ENCODE measurements around the gene SEMA6A. TPM values are rescaled to one million over a fixed set of nuclear protein-coding genes. Genes with fewer than 3 reads are reported as not detected.
"Not testable (repeated sequence)": the region's sequence is repeated elsewhere in the genome, so short reads cannot be mapped to it uniquely, and the experiment has no call there.

The SEMA6A gene
- polyA plus RNA-seq, 3 donors = 4.2 to 6.0 (median 5.8) TPM

- 43 to 86% (median 54%) methylated on average over 3 of the region's 3 CpGs for WGBS, 3 donors
- no peak overlapping the region for H3K27ac ChIP-seq (ENCODE audit: low read depth, low read length)
These were observed 13.0 kb downstream of the SEMA6A start for GRCh38 chr5:116561658-116562057.

DNA sequence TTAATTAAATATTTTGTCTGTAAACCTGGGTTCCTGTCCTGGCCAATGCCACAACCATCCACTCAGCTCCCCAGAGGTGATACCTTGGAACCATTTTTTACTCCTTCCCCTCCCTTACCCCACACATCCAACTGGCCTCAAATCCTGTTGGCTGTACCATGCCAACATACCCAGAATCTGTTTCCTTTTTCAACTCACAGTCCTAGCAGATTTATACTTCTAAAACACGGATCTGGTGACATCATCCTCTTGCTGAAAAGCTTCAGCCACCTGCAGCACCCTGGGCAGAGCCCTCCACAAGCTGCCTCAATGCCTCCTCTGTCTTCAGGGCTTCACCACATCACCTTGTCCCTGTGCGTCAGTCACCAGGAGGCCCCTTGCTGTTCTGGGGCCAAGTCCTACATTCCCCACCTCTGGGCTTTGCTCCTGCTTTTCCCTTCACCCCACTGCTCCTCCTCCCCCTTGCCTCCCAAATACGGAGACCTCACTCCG lies 14.9 kb downstream of the SEMA6A start:
- 83 to 87% (median 85%) methylated on average over 4 of the region's 4 CpGs for WGBS, 3 donors
- H3K27ac ChIP-seq (ENCODE audit: low read depth, low read length) = no peak overlapping the region

- 69 to 83% (median 72%) methylated on average over 16 of the region's 16 CpGs for WGBS, 3 donors
These were observed 15.4 kb downstream of the SEMA6A start for GRCh38 chr5:116559239-116559638.

DNA sequence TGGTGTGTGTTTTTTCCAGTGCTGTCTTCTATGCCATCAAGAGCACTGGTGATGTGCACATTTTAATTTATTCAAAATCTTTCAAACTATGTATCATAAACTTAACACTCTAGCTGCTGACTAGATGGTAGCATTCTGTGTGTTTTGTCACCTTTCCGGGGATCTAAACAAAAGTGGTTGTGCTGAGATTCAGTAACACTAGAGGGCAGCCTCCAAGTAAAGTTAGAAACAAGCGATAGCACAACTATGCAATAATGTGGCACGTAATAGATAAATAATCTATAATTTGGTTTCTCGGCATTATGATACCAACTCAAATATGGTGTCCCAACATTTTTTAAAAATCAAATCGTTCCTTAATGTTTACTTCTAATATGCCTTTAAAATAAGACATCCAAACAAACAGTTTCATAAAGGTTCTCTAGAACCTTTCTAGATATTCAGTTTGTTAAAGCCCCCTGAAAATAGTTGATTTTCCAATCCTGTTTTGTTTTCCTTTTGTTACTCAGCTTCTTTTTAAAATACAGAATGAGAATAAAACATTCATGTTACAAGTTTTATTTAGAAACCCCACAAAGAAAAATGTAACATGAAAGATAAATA lies 16.9 kb downstream of the SEMA6A start:
- 24 to 52% (median 45%) methylated on average over 5 of the region's 5 CpGs for WGBS, 3 donors
- H3K27ac ChIP-seq (ENCODE audit: low read depth, low read length) = no peak overlapping the region

More at GRCh38 chr5:116559239-116559638, 15.4 kb downstream of the SEMA6A start:
- no peak overlapping the region for H3K27ac ChIP-seq (ENCODE audit: low read depth, low read length)

DNA sequence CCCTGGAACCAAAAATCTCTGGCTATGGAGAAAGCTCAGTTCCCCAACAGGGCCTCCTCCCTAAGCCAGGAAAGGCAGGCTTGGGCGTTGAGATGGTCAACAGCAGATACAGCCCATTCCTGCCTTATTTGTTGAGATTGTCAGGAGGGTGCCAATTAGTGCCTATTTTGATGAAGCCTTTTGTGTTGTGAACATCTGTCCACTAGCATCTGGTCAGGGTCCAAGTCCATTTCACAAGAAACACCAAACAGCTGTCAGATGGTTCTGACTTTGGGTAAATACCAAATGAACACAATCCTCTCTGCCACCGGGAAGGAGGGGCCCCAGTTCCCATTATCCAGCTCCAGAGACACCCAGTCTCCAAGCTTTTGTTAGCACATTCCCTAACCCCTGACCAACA lies 19.9 kb downstream of the SEMA6A start:
- no peak overlapping the region for H3K27ac ChIP-seq (ENCODE audit: low read depth, low read length)
- WGBS, 3 donors = 60 to 80% (median 63%) methylated on average over 2 of the region's 2 CpGs

- 77 to 94% (median 94%) methylated on average over 4 of the region's 4 CpGs for whole genome bisulfite sequencing, 3 donors
These were observed 21.3 kb downstream of the SEMA6A start for GRCh38 chr5:116553366-116553765.

DNA sequence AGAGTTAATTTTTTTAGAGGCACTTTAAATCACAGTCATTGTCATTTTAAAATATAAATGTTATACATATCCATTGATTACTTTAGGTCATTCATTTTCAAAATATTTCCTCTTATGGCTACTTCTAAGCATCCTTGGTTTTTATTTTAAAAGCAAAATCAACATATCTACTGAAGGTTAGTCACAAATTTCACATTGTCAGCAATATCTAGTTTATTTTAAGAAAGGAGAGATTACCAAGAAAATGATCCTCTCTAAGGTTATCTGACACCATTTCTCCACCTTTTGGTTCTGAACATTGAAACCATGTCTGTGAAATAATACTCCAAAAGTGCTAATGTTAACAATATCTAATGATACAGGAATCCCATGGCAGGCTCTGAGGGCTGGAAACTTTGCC lies 24.5 kb downstream of the SEMA6A start:
- H3K27ac ChIP-seq (ENCODE audit: low read depth, low read length) = no peak overlapping the region

More at GRCh38 chr5:116553366-116553765, 21.3 kb downstream of the SEMA6A start:
- no peak overlapping the region for H3K27ac ChIP-seq (ENCODE audit: low read depth, low read length)

GRCh38 chr5:116546743-116547124 lies 27.9 kb downstream of the SEMA6A start:
- H3K27ac ChIP-seq (ENCODE audit: low read depth, low read length) = no peak overlapping the region
- 79 to 94% (median 91%) methylated on average over 1 of the region's 1 CpG for WGBS, 3 donors

DNA sequence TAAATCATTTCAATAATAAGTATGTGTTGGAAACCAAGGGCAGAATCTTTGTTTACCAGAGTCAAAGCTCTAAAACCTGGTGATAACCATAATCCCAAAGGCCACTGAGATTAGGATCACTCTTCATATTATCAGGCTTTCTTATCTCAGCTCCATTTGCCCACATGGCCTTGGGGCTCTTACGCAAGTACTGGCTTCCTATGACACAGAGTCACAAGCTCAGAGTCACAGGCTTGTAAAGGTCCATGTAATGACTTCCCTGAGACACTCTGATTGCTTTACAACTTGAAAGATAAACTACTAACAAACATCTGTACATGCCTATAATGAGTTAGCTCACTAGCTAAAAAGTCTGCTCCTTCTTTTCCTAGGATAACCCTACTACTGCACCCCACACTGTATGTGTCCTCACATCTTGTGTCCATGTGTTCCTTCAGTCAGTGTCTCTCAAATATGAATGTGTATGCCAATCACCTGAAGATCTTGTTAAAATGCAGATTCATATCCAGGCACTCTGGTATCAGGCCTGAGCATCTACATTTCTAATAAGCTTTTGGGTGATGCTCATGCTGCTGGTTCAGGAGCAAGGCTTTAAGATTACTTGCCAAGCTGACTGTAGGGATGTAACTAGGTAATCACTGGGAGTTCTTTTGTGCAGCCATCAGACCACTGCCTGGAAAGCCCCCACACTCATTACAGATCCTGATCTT lies 28.4 kb downstream of the SEMA6A start:
- 91 to 98% (median 92%) methylated on average over 1 of the region's 1 CpG for WGBS, 3 donors

GRCh38 chr5:116545465-116545864 lies 29.2 kb downstream of the SEMA6A start:
- WGBS, 3 donors = 97 to 99% (median 98%) methylated on average over 6 of the region's 6 CpGs

More for the DNA sequence above, 28.4 kb downstream of the SEMA6A start:
- H3K27ac ChIP-seq (ENCODE audit: low read depth, low read length) = no peak overlapping the region

DNA sequence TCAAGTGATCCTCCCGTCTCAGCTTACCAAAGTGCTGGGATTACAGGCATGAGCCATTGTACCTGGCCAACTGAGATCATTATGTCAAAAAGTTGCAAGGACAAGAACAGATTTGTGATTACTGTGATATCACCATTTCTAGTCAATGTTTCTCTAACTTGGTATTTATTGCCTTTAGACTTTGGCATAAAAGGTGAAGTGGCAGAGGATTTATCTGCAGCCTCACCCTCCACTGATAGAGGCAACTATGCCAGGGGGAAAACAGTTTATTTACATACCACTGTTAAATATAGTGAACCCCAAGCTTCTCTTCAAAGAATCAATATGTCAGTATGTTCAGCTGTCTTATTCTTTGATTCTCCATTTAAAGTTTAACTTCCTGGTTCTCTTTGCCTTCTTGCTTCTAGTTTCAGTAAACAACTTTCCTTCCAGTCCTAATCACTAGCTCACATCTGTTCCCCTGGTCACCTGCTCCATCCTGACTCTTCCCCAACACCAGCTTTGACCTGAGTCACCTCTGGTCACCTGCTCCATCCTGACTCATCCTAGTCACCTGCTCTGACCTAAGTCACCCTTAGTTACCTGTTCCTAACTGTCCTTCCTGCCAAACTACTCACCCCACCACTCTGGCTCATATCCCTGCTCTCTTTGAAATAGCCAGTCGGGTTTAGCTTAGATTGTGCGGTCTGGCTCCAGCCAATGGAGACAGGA lies 29.9 kb downstream of the SEMA6A start:
- 57 to 98% (median 94%) methylated on average over 3 of the region's 3 CpGs for WGBS, 3 donors
- H3K27ac ChIP-seq (ENCODE audit: low read depth, low read length) = no peak overlapping the region

More at GRCh38 chr5:116545465-116545864, 29.2 kb downstream of the SEMA6A start:
- H3K27ac ChIP-seq (ENCODE audit: low read depth, low read length) = not testable (repeated sequence)

- WGBS, 3 donors = 19 to 59% (median 46%) methylated on average over 3 of the region's 3 CpGs
- H3K27ac ChIP-seq (ENCODE audit: low read depth, low read length) = no peak overlapping the region
These were observed 31.1 kb downstream of the SEMA6A start for GRCh38 chr5:116543501-116543900.

DNA sequence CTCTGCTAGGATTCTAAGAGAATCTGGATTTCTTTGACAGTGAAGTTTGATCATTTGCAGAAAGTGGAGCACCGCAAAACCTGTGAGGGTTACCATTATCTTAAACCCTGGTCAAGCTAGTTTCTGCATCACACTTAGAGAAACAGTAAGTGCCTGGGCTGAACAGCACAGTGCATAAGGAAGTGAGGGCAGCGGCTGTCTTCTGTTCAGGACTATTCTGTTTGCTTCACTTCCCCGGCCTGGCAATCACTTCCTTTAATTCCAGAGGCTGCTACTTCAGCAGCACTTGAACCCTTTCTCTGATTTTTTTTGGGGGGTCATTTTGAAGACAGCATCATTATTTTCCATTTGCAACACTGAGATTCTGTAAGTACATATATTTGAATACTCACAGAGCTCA lies 32.0 kb downstream of the SEMA6A start:
- 66 to 79% (median 77%) methylated on average over 3 of the region's 3 CpGs for WGBS, 3 donors
- H3K27ac ChIP-seq (ENCODE audit: low read depth, low read length) = no peak overlapping the region

DNA sequence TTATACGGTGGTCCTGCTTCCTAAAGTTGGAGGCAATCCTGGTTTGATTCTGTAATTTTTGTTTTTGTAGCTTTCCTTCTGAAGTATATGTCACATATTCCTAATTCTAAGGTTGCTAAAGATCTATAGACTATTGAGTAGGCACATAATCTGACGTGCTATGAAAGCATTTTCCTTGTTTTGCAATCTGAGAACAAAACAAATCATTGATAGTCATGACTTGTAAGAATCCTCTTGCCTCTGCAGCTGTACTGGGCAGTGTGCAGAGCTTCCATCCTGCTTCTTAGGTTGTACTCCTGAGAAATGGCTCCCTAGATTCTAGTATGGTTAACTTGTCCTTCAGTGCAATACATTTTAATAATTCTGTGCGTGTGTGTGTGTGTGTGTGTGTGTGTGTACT lies 35.4 kb downstream of the SEMA6A start:
- no peak overlapping the region for H3K27ac ChIP-seq (ENCODE audit: low read depth, low read length)
- WGBS, 3 donors = 82 to 90% (median 87%) methylated on average over 3 of the region's 3 CpGs

GRCh38 chr5:116536316-116537083 lies 38.1 kb downstream of the SEMA6A start:
- H3K27ac ChIP-seq (ENCODE audit: low read depth, low read length) = no peak overlapping the region
- 70 to 85% (median 76%) methylated on average over 11 of the region's 11 CpGs for WGBS, 3 donors

- no peak overlapping the region for H3K27ac ChIP-seq (ENCODE audit: low read depth, low read length)
- WGBS, 3 donors = 80 to 81% (median 81%) methylated on average over 2 of the region's 2 CpGs
These were observed 39.5 kb downstream of the SEMA6A start for GRCh38 chr5:116534964-116535651.

GRCh38 chr5:116532762-116533525 lies 41.7 kb downstream of the SEMA6A start:
- no peak overlapping the region for H3K27ac ChIP-seq (ENCODE audit: low read depth, low read length)
- 14 to 65% (median 58%) methylated on average over 3 of the region's 3 CpGs for WGBS, 3 donors
